Cerebellar cortex (tissue), 1 donor: ENCODE measurements around the gene SIRPB2.
"Not testable (repeated sequence)": the region's sequence is repeated elsewhere in the genome, so short reads cannot be mapped to it uniquely, and the experiment has no call there.

Source experiments
- DNase-seq: peaks from one replicate; pipeline ENCODE4 v3.0.0-alpha.2; 2015; ENCODE audit warnings: low spot score

SIRPB2 gene

DNA sequence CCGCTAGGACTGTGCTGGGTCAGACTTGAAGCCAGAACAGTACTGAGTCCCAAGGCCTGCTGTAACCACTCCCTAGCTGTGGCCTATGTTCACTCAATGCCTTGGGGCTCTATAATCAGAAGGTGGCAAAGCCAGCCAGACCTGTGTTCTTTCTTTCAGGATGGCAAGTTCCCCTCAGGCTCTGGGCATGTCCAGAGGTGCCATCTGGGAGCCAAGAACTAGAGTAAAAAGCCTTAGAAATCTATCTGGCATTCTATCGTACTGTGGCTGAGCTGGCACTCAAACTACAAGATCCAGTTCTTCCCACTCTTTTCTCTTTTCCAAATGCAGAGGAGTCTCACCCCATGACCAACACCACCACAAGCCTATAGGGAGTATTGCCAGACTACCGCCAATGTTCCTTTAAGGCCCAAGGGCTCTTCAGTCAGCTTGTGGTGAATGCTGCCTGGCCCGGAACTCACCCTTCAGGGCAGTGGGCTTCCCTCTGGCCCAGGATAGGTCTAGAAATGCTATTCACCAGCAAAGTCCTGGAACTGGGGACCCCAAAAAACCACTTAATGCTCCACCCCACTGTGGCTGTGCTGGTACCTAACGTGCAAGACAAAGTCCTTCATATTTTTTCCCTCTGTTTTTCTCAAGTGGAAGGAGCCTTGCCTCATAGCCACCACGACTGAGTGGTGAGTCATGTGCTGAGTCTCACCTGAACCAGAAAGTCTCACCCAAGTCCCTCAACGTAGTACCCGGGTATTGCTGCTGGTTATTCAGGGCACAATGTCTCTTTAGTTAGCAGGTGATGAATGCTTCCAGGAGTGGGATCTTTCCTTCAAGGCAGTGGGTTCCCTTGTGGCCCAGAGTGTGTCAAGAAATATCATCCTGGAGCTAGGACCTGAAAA lies 8.6 kb upstream of the SIRPB2 start:
- DNase-seq: no peak

- not testable (repeated sequence) for DNase-seq
These were observed 6.2 kb upstream of the SIRPB2 start for GRCh38 chr20:1497371-1497770.

DNA sequence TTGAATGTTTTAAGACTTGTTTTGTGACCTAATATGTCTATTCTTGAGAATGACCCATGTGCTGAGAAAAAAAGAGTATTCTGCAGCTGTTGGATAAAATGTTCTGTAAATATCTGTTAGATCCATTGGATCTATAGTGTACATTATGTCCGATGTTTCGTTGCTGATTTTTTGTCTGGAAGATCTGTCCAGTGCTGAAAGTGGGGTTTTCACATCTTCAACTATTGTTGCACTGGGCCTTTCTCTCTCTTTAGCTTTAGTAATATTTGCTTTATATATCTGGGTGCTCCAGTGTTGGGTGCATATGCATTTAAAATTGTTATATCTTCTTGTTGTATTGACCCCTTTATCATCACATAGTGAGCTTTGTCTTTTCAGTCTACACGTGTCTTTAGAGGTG lies 5.7 kb upstream of the SIRPB2 start:
- no peak for DNase-seq

- DNase-seq: no peak
These were observed 3.2 kb upstream of the SIRPB2 start for GRCh38 chr20:1494436-1494835.

- no peak for DNase-seq
These were observed 2.3 kb upstream of the SIRPB2 start for GRCh38 chr20:1493536-1493935.

DNA sequence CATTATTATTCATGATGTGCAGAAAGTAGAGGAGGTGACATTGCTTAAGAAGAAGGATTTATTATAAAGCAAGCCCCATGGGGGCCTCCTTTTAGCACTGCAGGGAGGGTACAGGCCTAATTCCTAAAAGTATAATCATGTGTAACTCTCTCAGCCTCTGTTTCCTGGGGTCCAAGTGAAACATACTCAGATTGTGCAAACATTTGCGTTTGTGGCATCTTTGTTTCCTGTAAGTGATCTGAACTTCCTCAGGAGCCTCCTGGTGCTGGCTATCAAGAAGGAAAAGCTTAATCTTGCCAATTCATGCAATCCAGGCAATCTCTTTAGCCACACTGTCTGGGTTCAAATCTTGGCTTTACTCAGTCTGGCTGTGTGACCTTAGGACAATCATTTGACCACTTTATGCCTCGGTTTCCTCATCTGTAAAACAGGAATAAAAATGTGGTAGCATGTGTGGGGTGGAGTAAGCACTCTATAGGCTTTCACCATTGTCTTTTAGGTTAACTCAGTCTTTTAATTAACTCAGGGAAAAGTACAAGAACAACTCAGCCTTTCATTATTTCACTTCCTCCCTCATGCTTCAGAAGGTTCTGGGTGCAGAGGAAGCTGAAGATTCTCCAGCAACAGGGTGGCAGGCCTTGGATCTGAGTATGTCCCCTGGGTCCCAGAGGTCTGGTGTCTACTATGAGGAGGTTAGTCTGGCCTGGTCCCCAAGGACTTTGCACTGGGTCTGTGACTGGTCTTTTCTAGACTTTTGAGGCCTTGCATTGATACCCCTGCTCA lies 831 bp upstream of the SIRPB2 start:
- no peak for DNase-seq

DNA sequence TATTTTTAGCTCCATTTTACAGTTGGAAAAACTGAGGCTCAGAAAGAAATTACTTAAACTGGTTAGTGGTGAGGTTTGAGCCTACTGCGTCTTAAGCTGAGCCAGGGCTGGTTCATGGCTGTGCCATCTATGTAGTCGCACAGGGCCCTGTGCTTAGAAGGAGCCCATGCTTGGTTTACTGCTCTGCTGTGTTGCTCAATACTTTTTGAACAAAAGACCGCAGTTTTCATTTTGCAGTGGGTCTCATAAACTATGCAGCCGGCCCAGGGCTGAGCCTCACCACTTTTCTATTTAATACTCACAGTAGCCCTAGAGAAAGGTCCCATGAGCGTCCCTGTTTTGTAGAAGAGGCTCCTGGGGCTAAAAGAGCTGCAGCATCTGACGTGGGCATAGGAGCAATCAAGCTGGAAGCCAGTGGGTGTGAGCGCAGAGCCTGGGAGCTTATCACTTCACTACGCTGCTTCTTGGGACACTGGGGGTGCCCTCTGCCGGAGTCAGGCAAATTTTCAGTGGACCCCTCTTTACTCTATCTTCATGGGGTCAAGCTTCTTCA lies 501 bp downstream of the SIRPB2 start:
- no peak for DNase-seq

DNA sequence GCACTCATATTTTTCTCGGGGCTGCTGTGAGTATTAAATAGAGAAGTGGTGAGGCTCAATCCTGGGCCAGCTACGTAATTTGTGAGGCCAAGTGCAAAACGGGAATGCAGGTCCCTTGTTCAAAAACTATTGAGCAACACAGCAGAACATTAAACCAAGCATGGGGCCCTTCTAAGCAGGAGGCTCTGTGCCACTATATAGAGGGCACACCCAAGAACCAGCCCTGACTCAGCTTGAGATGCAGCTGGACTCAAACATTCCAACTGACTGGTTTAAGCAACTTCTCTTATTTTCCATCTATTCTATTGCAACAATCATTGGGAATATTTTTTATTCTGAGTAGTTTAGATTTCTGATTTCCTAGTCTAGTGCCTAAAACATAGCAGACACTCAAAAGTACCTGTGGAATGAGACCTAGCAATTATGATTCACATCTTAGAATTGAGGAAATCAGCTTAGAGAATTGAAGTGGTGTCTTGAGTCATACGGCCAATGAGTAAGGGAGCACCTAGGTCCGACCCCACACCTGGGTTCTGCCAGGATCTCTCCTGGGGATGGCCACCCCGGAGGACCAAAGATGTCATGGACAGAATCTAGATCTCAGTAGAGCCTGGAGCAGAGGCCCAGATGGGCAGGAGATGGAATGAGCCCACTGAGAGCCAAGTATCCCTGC lies 1.3 kb downstream of the SIRPB2 start:
- DNase-seq: no peak

DNA sequence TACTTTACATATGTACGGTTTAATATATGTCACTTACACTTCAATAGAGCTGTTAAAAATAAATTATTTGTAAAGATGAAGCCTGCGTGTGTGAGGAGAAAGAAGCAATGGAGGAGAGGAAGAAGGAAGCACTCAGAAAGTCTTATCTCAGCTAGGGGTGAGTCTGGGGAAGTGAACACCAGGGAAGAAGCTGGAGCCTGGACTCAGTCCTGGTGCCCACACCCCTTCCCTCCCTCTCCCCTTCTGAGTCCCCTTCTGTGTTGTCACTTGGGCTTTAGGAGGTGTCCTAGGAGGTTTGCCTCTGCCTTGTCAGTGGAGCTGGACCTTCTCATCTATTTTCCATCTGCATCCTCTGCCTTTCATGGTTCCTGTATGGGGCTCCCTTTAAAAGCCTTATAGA lies 1.9 kb downstream of the SIRPB2 start:
- DNase-seq: no peak

DNA sequence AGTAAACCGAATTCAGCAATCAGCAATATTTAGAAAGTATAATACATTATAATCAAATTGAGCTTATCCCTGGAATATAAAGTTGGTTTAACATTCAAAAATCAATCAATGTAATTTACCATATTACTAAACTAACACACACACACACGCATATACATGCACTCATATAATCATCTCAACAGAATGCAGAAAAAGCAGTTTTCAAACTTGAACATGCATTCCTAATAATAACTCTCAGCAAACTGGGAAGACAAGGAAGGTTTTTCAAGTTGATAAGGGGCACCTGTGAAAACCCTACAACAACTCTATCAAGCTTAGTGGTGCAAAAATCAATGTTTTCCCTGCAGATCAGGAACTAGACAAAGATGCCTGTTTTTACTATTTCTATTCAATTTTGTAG lies 4.7 kb downstream of the SIRPB2 start:
- no peak for DNase-seq

- no peak for DNase-seq
These were observed 6.6 kb downstream of the SIRPB2 start for GRCh38 chr20:1484438-1485116.

DNA sequence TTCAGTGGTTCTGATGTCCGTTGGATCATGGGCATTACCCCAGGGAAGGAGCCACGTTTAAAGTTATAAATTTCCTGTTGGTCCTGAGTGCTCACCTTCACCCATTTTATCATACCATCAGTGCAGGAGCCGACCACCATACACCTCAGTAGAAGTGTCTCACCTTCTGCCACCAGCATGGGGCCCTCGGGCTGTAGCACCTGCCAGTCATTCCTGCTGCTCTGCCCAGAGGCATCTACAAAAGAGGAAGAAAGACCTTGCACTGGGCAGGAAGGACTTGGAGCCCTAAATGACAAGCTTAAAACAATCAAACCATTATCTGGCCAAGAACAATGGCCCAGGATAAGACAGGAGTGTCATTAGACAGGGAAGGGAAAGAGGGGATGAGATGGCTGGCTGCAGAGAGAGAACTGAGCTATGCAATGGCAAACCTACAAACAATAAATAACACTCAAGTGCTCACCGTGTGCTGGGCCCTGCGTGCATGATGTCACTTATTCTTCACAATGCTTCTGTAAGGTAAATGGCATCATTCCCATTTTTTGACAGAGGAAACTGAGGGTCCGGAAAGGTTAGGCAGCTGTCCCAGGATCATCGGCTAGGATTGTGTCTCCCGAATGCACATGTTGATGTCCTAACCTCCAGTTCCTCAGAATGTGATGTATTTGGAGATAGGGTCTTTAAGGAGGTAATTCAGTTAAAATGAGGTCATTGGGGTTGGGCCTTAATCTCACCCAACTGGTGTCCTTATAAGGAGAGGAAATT lies 11.2 kb downstream of the SIRPB2 start:
- no peak for DNase-seq

- DNase-seq: no peak
These were observed 12.7 kb downstream of the SIRPB2 start for GRCh38 chr20:1478566-1478965.

GRCh38 chr20:1477896-1478490 lies 13.2 kb downstream of the SIRPB2 start:
- DNase-seq: no peak

DNA sequence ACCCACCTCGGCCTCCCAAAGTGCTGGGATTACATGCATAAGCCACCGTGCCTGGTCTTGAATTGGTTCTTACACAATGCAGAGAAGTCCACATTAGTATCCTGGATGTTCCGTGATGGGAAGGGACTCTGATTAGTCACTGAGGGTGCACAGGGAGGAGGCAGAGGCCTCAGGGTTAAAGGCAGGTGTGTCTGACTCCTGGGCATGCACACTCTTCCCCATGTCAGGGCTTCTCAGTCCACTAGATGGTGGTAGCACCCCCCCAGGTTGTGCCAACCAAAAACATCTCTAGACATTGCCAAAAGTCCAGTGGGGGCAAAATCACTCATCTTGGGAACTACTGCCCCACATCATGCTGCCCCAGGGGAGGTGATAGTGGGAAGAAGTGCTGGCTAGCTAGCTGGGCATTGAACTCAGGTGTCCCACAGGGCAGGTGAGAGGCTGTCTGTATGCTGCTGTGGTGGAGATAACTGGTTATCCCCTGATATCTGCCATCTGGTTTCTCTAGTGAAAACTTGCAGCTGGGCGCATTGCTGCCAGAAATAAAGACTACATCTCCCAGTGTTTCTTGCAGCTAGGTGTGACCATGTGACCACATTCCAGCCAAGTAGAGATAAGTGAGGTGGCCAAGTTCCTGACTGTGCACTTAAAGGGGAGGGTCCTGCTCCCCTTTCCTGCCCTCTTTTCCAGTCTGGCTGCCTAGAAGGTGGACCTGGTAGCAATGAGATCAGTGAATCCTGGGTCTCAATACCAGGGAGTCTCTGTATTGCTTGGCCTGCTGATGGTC lies 16.2 kb downstream of the SIRPB2 start:
- DNase-seq: no peak

DNA sequence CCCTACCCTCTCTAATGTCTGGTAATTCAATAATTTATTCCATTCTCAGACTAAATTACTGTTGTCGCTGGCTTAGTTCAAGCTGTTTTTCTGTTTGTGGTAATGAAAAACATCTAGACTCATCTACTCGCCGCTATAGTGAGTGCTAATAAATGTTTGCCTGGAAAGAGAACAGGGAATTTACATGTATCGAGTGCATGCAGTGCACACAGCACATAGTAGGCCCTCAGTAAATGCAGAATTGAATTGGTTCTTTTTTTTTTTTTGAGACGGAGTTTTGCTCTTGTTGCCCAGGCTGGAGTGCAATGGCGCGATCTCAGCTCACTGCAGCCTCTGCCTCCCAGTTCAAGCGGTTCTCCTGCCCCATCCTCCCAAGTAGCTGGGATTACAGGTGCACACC lies 16.9 kb downstream of the SIRPB2 start:
- DNase-seq: no peak

DNA sequence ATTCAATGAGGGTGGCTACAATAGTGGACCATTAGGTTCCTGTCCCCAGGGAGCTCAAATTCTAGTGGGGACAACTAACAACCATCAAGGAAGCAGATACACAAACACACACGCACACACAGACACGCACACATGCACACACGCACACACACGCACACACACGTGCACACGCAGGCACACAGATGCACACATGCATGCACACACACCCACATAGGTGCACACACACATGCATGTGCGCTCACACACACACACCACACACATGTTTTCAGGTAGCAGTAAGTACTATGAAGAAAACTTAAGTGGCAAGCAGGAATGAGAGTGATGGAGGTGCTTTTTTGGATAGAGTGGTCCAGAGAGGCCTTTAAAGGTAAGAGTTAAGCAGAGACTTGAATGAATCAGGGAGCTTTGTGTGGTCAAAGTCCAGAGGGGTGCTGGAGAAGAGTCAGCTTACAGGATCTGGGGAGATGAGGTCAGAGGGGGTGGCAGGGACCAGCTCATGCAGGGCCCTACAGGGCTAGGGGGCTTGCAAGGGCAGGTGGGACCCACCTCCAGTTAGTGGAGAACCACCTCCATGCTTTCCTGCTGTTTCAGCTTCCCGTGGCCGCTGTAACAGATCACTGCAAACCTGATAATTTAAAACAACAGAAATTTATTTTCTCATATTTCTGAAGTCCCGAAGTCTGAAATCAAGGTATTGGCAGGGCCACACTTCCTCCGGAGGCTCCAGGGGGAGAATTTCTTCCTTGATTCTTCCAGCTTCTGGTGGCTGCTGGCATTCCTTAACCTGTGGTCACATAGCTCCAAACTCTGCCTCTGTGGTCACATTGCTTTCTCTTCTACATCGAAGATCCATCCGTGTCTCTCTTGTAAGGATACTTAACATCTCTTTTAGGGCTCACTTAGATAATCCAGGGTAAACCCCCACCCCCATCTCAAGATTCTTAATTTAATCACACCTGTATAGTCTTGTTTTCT lies 17.7 kb downstream of the SIRPB2 start:
- DNase-seq: no peak

- DNase-seq: no peak
These were observed 18.5 kb downstream of the SIRPB2 start for GRCh38 chr20:1472556-1473245.
